ENCODE measurements around the gene SPARC. TPM values are rescaled to one million over a fixed set of nuclear protein-coding genes. Genes with fewer than 3 reads are reported as not detected.

SPARC gene
- polyA plus RNA-seq, 1 donor (not counting 4 experiments of a cell fraction or from before 2014, with no cell fraction given) = 397 TPM

- H3K9me1 ChIP-seq (ENCODE audit: control insufficient read depth, extremely low read depth, insufficient read depth, low read length) = peaks cover 3% of the 10 kb centered on the region
- peaks cover 11% of the 10 kb centered on the region for H3K4me1 ChIP-seq (ENCODE audit: control insufficient read depth, extremely low read depth, insufficient read depth, low read length)
- no peaks in the 10 kb centered on the region for H3K9me3 ChIP-seq (ENCODE audit: control insufficient read depth, low read depth, low read length)
- FAIRE-seq (no peak), DNase-seq (ENCODE audit: low read depth, low spot score) (no peak)
- H3K36me3 ChIP-seq (ENCODE audit: control insufficient read depth in 2 of 2, extremely low read depth in 1 of 2, insufficient read depth in 2 of 2, low read length in 2 of 2) = no peaks in the 10 kb centered on the region
- H3K9ac ChIP-seq (ENCODE audit: control insufficient read depth, extremely low read depth, insufficient read depth, low read length) = no peak overlapping the region
- no peaks in the 10 kb centered on the region for H3K79me2 ChIP-seq (ENCODE audit: control insufficient read depth, insufficient read depth, low read length)
- dilution Hi-C loops (cut with MboI; ENCODE audit: extremely low pct_ligation_motif_present, low sequenced_read_pairs) = no loop called here
- no peak overlapping the region for H3K27ac ChIP-seq (ENCODE audit: control insufficient read depth, insufficient read depth, low read length)
- no peaks in the 10 kb centered on the region for H3K27me3 ChIP-seq (ENCODE audit: control insufficient read depth, extremely low read depth, insufficient read depth, low read length)
- TF ChIP-seq CTCF (optimal IDR thresholded peaks at IDR 0.05 in 1 of 3, IDR thresholded peaks at IDR 0.05 in 1 of 3, conservative IDR thresholded peaks at IDR 0.05 in 1 of 3; ENCODE audit: extremely low read depth in 1 of 3, insufficient read depth in 2 of 3, low read length in 3 of 3) (no peak), EZH2 (IDR thresholded peaks at IDR 0.05; ENCODE audit: low read length) (no peak)
- H3K4me3 ChIP-seq (ENCODE audit: control insufficient read depth in 2 of 3, extremely low read depth in 1 of 3, insufficient read depth in 2 of 3, low read depth in 1 of 3, low read length in 3 of 3) = no peak overlapping the region
- H3K4me2 ChIP-seq (ENCODE audit: control insufficient read depth, extremely low read depth, insufficient read depth, low read depth, low read length) = no peak overlapping the region
- H2AFZ ChIP-seq (ENCODE audit: control insufficient read depth, low read length) = no peak overlapping the region
- H4K20me1 ChIP-seq (ENCODE audit: control insufficient read depth, extremely low read depth, insufficient read depth, low read length) = no peaks in the 10 kb centered on the region
Measured at GRCh38 chr5:151657114-151657513, 29.6 kb downstream of the SPARC start.

GRCh38 chr5:151656311-151656710 is 30.4 kb downstream of the SPARC start:
- H3K4me2 ChIP-seq (ENCODE audit: control insufficient read depth, extremely low read depth, insufficient read depth, low read depth, low read length) = no peak overlapping the region
- no peaks in the 10 kb centered on the region for H4K20me1 ChIP-seq (ENCODE audit: control insufficient read depth, extremely low read depth, insufficient read depth, low read length)
- no peaks in the 10 kb centered on the region for H3K9me3 ChIP-seq (ENCODE audit: control insufficient read depth, low read depth, low read length)
- no peak for DNase-seq (ENCODE audit: low read depth, low spot score)
- no peak overlapping the region for H3K4me3 ChIP-seq (ENCODE audit: control insufficient read depth in 2 of 3, extremely low read depth in 1 of 3, insufficient read depth in 2 of 3, low read depth in 1 of 3, low read length in 3 of 3)
- H3K4me1 ChIP-seq (ENCODE audit: control insufficient read depth, extremely low read depth, insufficient read depth, low read length) = peaks cover 12% of the 10 kb centered on the region
- no peak overlapping the region for H3K9ac ChIP-seq (ENCODE audit: control insufficient read depth, extremely low read depth, insufficient read depth, low read length)
- FAIRE-seq = no peak
- dilution Hi-C loops (cut with MboI; ENCODE audit: extremely low pct_ligation_motif_present, low sequenced_read_pairs) = no loop called here
- H3K36me3 ChIP-seq (ENCODE audit: control insufficient read depth in 2 of 2, extremely low read depth in 1 of 2, insufficient read depth in 2 of 2, low read length in 2 of 2) = no peaks in the 10 kb centered on the region
- H3K27ac ChIP-seq (ENCODE audit: control insufficient read depth, insufficient read depth, low read length) = no peak overlapping the region
- H3K79me2 ChIP-seq (ENCODE audit: control insufficient read depth, insufficient read depth, low read length) = no peaks in the 10 kb centered on the region
- TF ChIP-seq CTCF (optimal IDR thresholded peaks at IDR 0.05 in 1 of 3, IDR thresholded peaks at IDR 0.05 in 1 of 3, conservative IDR thresholded peaks at IDR 0.05 in 1 of 3; ENCODE audit: extremely low read depth in 1 of 3, insufficient read depth in 2 of 3, low read length in 3 of 3) = no peak
- TF ChIP-seq EZH2 (IDR thresholded peaks at IDR 0.05; ENCODE audit: low read length) = no peak
- H2AFZ ChIP-seq (ENCODE audit: control insufficient read depth, low read length) = no peak overlapping the region
- H3K27me3 ChIP-seq (ENCODE audit: control insufficient read depth, extremely low read depth, insufficient read depth, low read length) = no peaks in the 10 kb centered on the region
- peaks cover 3% of the 10 kb centered on the region for H3K9me1 ChIP-seq (ENCODE audit: control insufficient read depth, extremely low read depth, insufficient read depth, low read length)

Data from keratinocyte (primary cell).